Fibroblast of lung (primary cell): ENCODE measurements around the gene TMPRSS7. TPM values are rescaled to one million over a fixed set of nuclear protein-coding genes. Genes with fewer than 3 reads are reported as not detected.

Source experiments
- DNase-seq, 2 donors: peaks; one replicate each; pipeline versions ENCODE4 v3.0.0 to v3.0.0-alpha.2; 2010; ENCODE audit warnings: low read depth in 2 of 2
- H2AFZ ChIP-seq: 2 replicates; pipeline ENCODE4 v1.5.1; 2012; ENCODE audit warnings: low read length, control low read depth, inconsistent platforms
- H3K27ac ChIP-seq: 2 replicates; pipeline ENCODE4 v1.5.1; 2011; ENCODE audit warnings: low read length, control low read depth; ENCODE audit not compliant: insufficient read depth
- H3K27me3 ChIP-seq: 2 replicates; pipeline ENCODE4 v1.5.1; 2011; ENCODE audit warnings: mild to moderate bottlenecking, low read length; ENCODE audit not compliant: control insufficient read depth, insufficient read depth
- H3K36me3 ChIP-seq: 2 replicates; pipeline ENCODE4 v1.5.1; 2011; ENCODE audit warnings: low read length; ENCODE audit not compliant: control insufficient read depth, insufficient read depth
- H3K4me1 ChIP-seq: 2 replicates; pipeline ENCODE4 v1.5.1; 2011; ENCODE audit warnings: low read length; ENCODE audit not compliant: control insufficient read depth, insufficient read depth; ENCODE audit errors: extremely low read depth
- H3K4me2 ChIP-seq: 2 replicates; pipeline ENCODE4 v1.5.1; 2011; ENCODE audit warnings: low read length, control low read depth; ENCODE audit not compliant: insufficient read depth; ENCODE audit errors: extremely low read depth
- H3K4me3 ChIP-seq, 4 experiments: fragments of 200-600 bp in 1 of 4; sonication (generic) in 1 of 4; replicated peaks in 1 of 4; 2 replicates each; pipeline ENCODE4 v1.5.1; 2011 to 2016; ENCODE audit warnings: low read length in 4 of 4, low read depth in 3 of 4, mild to moderate bottlenecking in 3 of 4, control low read depth in 2 of 4, inconsistent platforms in 1 of 4, mixed read lengths in 1 of 4; ENCODE audit not compliant: insufficient read depth in 1 of 4; ENCODE audit errors: control extremely low read depth in 1 of 4
- H3K79me2 ChIP-seq: 2 replicates; pipeline ENCODE4 v1.5.1; 2012; ENCODE audit warnings: mild to moderate bottlenecking, low read length, inconsistent platforms; ENCODE audit not compliant: control insufficient read depth, insufficient read depth
- H3K9ac ChIP-seq: 2 replicates; pipeline ENCODE4 v1.5.1; 2011; ENCODE audit warnings: mild to moderate bottlenecking, low read length, control low read depth; ENCODE audit not compliant: insufficient read depth
- H3K9me3 ChIP-seq: 2 replicates; pipeline ENCODE4 v1.5.1; 2012; ENCODE audit warnings: low read depth, low read length; ENCODE audit not compliant: control insufficient read depth, insufficient read depth
- H4K20me1 ChIP-seq: 2 replicates; pipeline ENCODE4 v1.5.1; 2011; ENCODE audit warnings: low read length; ENCODE audit not compliant: control insufficient read depth, insufficient read depth; ENCODE audit errors: extremely low read depth
- CTCF ChIP-seq, 2 donors: IDR thresholded peaks in 1 of 2; conservative IDR thresholded peaks in 1 of 2; 1 replicate in 1 of 2; 2 replicates in 1 of 2; pipeline ENCODE4 v1.5.1; 2011 to 2012; ENCODE audit warnings: low read length in 2 of 2, control low read depth in 1 of 2, inconsistent platforms in 1 of 2, low read depth in 1 of 2, mild to moderate bottlenecking in 1 of 2
- EZH2 ChIP-seq: IDR thresholded peaks from 2 replicates; pipeline ENCODE4 v1.5.1; 2012; ENCODE audit warnings: low read length, control low read depth, mild to moderate bottlenecking; ENCODE audit errors: missing control alignments
- polyA plus RNA-seq, 2 donors: library from polyadenylated mRNA; depleted of rRNA in 1 of 2; stranded (reverse) in 1 of 2; unstranded in 1 of 2; fragments of >200 nt; gene quantifications; 2 replicates each; pipeline ENCODE4 v1.2.1, GENCODE V29; 2011 to 2012; ENCODE audit warnings: missing spikeins in 1 of 2
- total RNA-seq: library from RNA; depleted of rRNA; stranded (reverse); fragments of >200 nt; gene quantifications from 2 replicates; pipeline ENCODE4 v1.2.1, GENCODE V29; 2014

The TMPRSS7 gene
- total and polyA plus RNA-seq, 2 donors (not counting 1 experiment from before 2014, with no cell fraction given), result not detected

- no peak overlapping the region for H3K9ac ChIP-seq
- no peak overlapping the region for H3K27ac ChIP-seq
- no peaks in the 10 kb centered on the region for H3K27me3 ChIP-seq
- H4K20me1 ChIP-seq, result no peaks in the 10 kb centered on the region
- no peaks in the 10 kb centered on the region for H3K79me2 ChIP-seq
- H3K4me1 ChIP-seq, result no peaks in the 10 kb centered on the region
- TF ChIP-seq EZH2 (no peak), CTCF (conservative IDR thresholded peaks at IDR 0.05 in 1 of 2, IDR thresholded peaks at IDR 0.05 in 1 of 2; ENCODE audit: low read depth in 1 of 2, low read length in 2 of 2) (no peak)
- no peaks in the 10 kb centered on the region for H3K36me3 ChIP-seq
- H3K9me3 ChIP-seq, result no peaks in the 10 kb centered on the region
- H3K4me3 ChIP-seq, result no peak overlapping the region
- H3K4me2 ChIP-seq, result no peak overlapping the region
- DNase-seq, result no peak
- H2AFZ ChIP-seq, result no peak overlapping the region
Measured at GRCh38 chr3:112123548-112123947, 89.0 kb downstream of the TMPRSS7 start.

- Histone ChIP-seq H3K9me3 (no peaks in the 10 kb centered on the region), H2AFZ (no peak overlapping the region), H3K4me3 (no peak overlapping the region), H3K4me2 (no peak overlapping the region), H3K79me2 (no peaks in the 10 kb centered on the region), H3K9ac (no peak overlapping the region), H3K36me3 (no peaks in the 10 kb centered on the region), H3K27ac (no peak overlapping the region), H3K27me3 (no peaks in the 10 kb centered on the region), H3K4me1 (no peaks in the 10 kb centered on the region), H4K20me1 (no peaks in the 10 kb centered on the region)
- no peak for DNase-seq
- TF ChIP-seq CTCF (conservative IDR thresholded peaks at IDR 0.05 in 1 of 2, IDR thresholded peaks at IDR 0.05 in 1 of 2; ENCODE audit: low read depth in 1 of 2, low read length in 2 of 2), result no peak
- TF ChIP-seq EZH2, result no peak
Measured at GRCh38 chr3:112124907-112125607, 90.5 kb downstream of the TMPRSS7 start.

GRCh38 chr3:112126511-112126911 is 92.0 kb downstream of the TMPRSS7 start:
- DNase-seq, result peak in 1 of 2 donors; percentile 23
- H2AFZ ChIP-seq, result peak overlapping the region; percentile 24
- H3K9ac ChIP-seq, result no peak overlapping the region
- no peaks in the 10 kb centered on the region for H3K36me3 ChIP-seq
- no peak overlapping the region for H3K27ac ChIP-seq
- H3K27me3 ChIP-seq, result no peaks in the 10 kb centered on the region
- H3K4me1 ChIP-seq, result no peaks in the 10 kb centered on the region
- H3K4me3 ChIP-seq, result no peak overlapping the region
- no peak overlapping the region for H3K4me2 ChIP-seq
- H3K79me2 ChIP-seq, result no peaks in the 10 kb centered on the region
- H4K20me1 ChIP-seq, result no peaks in the 10 kb centered on the region
- TF ChIP-seq EZH2, result no peak
- no peak for TF ChIP-seq CTCF (conservative IDR thresholded peaks at IDR 0.05 in 1 of 2, IDR thresholded peaks at IDR 0.05 in 1 of 2; ENCODE audit: low read depth in 1 of 2, low read length in 2 of 2)
- no peaks in the 10 kb centered on the region for H3K9me3 ChIP-seq
